Left renal cortex interstitium (tissue), 4 donors: Measurements from ENCODE around the gene TMEM63B. TPM values are rescaled to one million over a fixed set of nuclear protein-coding genes. Genes with fewer than 3 reads are reported as not detected.
"Not testable (repeated sequence)": the region's sequence is repeated elsewhere in the genome, so short reads cannot be mapped to it uniquely, and the experiment has no call there.

Experiments used
- DNase-seq, 4 donors: peaks; one replicate each; pipeline ENCODE4 v3.0.0-alpha.2; 2013; ENCODE audit warnings: low read depth in 4 of 4, low spot score in 2 of 4, missing footprints in 1 of 4
- polyA plus RNA-seq, 4 donors: library from polyadenylated mRNA; unstranded; fragments of 120-200 nt; gene quantifications; one replicate each; pipeline ENCODE4 v1.2.1, GENCODE V29; 2013; ENCODE audit not compliant: insufficient read length in 4 of 4

The TMEM63B gene
- polyA plus RNA-seq, 4 donors = 28.7 to 42.4 (median 33.0) TPM

DNA sequence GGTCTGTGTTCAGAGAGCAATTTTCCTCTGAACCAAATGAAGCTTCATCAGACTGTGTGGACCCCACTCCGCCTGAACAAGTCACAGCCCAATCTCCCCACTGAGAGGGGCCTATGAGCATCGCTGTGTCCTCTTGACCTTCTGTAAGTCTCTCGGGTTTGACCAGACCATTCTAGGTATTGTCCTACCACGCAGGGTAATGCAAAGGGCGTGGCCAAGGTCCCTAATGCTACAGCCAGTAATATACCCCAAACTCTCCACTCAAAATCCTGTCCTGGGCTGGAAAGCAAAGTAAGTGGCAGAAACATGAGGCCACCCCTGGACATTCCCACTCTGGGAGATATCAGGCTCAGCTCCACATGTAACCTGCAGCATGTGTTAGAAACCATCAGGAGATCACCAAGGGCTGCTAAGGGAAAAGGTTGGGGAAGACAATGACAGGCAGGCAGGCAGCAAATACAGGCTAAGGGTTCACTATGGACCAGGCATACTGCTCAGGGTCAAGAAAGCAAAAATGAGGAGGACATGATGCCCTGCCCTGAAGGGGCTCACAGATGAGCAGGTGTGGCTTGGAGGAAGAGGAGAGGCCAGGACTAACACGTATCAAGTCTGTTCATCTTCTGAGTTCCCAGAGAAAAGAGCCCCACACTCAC, 33.5 kb upstream of the TMEM63B start:
- no peak for DNase-seq

DNA sequence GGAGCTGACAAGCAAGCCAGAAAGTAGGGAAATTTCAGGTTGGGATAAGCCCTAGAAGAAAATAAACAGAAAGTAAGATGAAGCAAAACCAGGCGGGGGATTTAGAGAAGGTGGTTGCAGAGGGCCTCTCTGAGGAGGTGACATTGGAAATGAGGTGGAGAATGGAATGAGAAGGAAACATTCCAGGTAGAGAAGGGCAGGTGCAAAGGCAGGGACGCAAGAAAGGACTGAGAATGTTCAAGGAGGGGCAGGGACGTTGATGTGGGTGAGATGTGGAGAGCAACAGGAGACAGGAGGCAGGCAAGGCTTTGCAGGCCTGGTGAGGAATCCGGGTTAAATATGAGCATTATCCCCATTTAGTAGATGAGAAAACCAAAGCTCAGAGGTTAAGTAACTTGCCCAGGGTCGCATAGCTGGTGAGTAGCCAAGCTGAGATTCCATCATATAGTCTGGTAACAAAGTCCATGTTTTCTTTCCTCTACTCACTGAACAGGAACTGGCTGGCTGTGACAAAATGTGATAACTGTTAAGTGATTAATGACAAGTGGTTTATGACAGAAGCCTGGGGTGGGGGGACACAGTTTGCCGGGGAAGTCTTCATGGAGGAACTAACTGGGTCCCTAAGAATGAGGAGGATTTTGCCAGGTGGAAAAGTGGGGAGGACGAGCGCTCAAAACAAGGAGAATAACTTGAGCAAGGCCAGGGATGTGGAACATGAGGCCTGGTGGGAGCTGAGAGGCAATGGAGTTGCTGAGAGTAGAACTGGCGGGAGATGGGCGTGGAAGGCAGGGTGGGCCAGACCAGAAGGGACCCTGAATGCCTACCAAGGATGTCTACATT, 32.7 kb upstream of the TMEM63B start:
- DNase-seq = no peak

DNA sequence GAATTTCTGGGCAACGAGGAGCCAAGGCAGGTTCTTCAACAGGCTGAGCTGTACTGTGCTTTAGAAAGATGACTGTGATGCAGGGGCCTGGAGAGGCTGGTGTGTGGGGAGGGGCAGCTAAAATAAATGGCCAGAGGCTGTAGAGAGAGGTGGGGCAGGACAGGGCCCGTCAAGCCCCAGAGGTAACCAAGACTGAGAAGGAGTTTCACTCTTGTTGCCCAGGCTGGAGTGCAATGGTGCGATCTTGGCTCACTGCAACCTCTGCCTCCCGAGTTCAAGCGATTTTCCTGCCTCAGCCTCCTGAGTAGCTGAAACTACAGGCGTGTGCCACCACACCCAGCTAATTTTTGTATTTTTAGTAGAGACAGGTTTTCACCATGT, 32.1 kb upstream of the TMEM63B start:
- DNase-seq = not testable (repeated sequence)

DNA sequence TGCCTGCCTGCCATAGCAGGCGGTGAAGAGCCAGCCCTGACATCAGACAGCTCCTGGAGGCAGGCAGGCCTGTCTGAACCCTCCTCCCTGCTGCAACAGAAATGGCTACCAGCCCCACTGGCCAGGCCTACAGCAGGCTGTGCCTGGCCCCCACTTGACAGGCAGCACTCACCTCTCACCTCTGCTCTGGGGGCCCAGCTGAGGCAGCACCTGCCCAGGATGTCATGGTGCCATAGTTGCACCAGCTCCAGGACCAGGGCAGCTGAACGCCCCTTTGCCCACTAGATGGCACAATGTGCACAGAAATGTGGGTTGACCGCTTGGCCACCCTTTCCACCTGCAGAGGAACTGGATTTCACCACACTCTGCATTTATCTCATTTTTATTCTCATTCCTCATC, 30.7 kb upstream of the TMEM63B start:
- DNase-seq = no peak

DNA sequence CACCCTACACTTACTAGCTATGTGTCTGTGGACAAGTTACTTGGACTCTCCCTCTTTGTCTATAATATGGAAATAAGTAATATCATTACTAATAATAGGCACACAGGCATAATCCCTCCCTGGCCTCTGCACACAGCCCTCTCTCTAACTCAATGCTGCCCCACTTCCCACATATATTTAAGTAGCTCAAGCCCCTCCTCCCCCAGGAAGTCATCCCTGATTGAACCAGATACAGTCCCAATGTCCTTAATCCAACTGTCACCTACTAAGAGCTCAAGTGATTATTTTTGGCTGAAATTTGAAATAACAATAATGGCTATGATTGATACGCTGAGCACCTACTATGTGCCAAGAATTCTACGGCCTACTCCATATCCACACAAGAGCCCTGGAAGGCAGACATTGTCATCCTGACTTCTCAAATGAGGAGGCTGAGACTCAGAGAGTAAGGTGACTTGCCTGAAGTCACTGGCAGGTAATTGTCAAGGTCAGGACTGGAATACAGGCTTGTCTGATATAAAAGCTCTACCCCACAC, 29.5 kb upstream of the TMEM63B start:
- DNase-seq = no peak

DNA sequence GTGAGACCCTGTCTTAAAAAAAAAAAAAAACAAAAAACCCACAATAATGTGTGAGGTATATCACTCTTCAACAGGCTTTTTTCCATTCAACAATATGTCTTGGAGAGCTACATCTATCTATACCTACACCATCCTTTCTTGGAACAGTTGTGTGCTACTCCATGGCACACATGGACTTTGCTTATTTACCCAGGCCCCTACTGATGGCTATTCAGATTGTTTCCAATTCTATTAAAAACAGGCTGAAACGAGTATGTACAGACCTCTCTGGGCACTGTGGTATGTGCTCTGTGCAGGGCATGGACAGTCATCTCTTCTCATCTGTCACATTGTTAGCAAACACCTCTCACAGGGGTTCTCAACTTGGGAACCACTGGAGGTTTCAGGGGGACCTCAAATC, 28.2 kb upstream of the TMEM63B start:
- no peak for DNase-seq

DNA sequence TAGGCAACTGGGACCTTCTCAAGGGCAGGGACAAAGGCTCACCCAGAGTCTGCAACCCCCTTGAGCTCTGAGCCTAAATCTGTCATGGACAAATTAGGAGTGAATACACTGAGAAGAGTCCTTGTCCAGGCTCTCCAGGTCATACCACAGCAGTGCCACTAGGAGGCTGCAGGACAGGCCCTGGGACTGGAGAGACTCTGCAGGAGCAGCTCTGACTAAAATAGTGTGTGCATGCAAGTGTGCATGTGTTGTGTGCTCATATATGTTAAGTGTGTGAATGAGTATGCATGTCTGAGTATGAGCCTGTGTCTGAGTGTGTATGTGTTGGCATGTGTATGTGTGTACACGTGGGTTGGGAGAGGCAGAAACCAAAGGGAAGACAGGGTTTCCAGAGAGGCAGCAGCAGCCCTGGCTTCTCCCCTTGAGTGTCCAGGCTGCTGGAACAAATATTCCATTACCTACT, 27.2 kb upstream of the TMEM63B start:
- DNase-seq = no peak

DNA sequence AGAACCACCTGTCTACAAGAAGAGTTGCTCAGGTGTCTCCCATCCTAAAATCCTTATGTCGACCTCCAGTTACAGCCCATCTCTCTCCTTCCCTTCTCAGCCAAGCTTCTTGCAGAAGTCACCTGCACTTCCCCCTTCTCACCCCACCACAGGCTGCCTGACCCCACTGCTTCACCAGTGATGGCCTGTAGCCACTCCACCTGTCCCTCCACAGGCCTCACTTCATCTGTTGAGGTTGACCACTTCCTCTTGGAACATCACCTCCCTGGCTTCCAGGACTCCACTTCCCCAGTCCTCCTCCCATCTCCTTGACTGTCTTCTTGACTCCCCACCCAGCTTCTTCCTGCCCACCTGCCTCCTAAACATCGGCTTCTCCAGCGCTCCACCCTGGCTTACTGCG, 25.5 kb upstream of the TMEM63B start:
- no peak for DNase-seq

DNA sequence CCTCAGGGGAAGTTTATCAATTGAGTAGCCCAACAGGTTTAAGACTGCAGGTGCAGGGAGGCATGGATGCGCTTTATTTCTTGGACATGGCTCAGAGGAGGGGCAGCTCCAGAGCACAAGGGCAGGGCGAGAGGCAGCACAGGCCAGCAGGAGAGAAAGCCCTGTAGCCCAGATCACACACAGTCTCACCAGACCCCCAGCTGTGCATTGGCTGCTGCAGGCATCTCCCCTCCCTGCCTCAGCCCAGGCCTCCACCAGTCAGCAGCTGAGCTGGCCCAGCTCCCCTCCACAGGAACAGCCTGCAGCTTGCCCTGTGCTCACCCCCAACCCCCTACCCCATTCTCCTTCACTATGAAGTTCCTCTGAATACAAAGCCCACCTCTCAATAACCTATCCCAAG, 24.8 kb upstream of the TMEM63B start:
- no peak for DNase-seq

DNA sequence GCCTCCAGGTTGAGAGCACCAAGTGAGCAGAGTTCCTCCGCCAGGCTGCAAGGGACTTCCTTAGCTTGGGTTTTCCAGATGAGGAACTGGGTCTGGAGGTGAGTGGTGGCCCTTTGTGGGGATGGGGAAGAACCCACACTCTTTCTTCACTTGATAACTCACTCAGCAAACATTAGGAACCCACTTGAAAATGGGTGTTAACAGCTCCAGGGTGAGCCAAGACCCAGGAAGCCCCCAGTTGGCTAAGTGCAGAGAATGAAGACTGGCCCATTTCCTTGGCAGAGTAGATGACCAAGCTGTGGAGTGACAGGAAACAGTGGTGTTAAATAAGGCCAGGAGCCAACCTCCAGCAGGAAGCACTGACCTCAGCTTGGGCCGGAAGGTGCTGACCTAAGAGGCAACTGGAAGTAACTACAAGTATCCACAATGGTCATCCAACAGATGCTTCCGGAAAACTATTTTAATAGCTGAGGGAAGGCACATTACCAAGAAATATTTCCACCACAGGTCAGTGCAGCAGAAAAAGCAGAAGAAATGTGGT, 22.8 kb upstream of the TMEM63B start:
- no peak for DNase-seq

DNA sequence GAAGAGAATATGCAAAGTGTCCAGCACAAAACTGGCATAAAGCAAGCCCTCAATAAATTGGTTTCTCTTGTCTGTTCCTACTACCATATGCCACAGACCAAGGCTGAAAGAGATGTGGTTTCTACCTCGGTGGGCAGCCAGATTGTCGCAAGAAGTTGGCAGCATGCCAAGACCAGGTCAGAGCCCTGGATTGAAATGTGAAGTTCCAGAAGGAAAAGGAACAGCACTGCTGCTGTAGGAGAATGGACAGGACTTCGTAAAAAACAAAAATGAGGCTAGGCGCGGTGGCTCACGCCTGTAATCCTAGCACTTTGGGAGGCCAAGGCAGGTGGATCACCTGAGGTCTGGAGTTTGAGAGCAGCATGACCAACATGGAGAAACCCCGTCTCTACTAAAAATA, 22.2 kb upstream of the TMEM63B start:
- no peak for DNase-seq

DNA sequence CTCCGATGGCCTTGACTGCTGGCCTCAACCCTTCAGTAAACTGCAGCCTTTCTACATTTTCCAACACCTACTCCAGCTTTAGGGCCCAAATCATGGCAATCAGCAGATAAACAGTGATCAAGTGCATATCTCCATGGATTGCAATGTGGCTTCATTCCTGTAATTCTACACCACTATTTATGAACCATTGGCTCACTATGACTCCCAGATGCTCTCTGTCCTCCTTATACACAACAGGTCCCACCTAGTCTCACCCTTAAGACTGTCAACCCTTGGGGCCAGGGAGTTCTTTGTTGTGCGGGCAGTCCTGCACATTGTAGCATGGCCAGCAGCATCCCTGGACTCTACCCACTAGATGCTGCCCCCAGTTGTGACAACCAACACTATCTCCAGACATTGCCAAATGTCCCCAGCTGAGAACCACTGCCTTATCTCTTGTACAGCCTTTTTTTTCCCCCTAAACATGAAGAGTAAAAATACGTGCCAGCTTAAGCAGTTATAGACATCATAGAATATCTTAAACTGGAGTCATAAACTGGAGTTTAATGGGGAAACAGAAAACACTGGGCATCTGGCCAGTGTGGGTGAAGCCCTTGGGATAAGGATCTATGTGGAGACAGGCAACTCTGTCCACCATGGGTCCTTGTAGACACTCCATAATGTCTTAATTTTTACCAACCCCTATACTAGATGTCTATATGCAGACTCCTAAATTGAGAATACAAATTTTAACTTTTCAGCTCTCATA, 21.2 kb upstream of the TMEM63B start:
- DNase-seq = no peak

DNA sequence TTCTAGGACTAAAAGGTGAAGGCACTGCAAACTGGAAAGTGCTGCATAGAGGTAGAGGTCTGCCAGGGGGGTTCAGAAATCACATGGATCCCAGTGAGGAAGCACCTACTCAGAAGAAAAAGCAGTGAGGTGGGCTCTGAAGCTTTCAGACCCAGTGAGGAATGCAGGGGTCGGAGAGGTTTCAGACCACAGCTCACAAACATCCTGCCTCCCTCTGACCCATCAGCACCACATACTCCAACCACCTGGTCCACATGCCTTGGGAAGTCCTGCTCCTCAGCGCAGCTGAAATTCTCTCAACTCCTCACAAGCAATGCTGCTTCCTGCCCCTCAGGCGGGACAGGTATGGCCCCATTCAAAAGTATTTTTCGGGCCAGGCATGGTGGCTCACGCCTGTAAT, 20.3 kb upstream of the TMEM63B start:
- no peak for DNase-seq

DNA sequence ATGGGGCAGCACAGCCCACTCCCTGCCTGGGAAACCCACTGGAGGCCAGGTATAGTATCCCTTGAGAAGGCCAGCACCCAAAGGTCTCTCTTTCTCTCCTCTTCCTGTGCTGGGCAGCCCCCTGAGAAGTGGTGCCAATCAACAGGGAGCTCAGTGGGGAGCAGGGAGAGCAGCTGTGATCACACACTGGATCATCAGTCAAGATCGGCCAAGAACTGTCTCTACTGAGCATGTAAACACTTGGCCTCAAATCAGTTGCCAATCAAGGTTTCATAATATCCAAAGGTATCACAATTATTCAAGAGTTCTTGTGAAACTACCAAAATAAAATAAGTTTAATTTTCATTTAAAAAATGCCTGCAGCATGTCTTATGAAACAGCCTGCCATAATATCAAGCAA, 18.9 kb upstream of the TMEM63B start:
- DNase-seq = no peak

DNA sequence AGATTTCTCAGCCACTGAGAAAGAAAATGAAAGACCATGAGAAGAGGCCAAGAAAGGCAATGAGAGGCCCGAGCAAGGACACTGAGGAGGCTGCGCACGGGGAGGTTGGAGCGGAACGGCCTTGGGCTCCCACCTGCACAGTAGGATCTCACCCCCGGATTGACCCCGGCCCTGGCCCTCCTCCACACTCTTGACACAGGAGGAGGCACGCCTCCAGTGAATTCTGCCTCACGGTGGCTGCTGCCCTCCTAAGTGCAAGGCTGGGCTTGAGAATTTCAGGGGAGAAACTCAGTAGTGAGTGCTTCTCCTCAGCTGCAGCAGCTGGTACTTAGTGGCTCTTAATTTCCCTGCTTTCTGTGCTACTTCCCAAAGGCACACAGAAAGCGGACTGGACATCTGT, 18.1 kb upstream of the TMEM63B start:
- no peak for DNase-seq

DNA sequence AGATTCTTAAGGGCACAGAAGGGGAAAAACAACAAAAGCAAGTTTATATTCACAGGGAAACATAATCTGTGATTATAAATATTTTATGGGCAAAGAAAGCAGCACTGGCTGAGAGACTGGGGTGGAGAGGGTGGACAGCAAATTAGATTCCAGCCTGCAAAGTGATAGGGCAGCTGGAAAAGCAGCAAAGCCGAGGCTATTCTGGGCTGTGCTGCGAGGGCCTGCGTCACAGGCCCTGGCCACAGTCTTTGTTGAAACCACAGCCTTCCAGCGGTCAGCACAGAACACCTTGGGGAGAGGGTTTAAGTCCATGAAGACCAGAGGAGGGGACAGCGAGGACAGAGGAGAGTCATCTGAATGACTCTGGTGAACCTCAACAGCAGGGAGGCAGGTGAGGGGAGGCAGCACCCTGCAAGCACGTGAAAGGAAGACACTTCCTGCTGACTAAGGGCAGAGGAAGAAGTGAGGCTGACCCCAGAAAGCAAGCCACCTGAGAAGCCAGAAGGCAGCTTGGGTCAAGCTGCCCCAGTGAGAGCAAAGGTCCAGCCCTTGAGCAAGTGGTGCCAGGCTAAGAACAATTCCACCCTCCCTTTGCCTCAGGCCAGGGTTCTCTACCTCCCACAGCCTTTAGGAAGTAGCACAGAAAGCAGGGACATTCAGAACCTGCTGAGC, 17.2 kb upstream of the TMEM63B start:
- DNase-seq = no peak

DNA sequence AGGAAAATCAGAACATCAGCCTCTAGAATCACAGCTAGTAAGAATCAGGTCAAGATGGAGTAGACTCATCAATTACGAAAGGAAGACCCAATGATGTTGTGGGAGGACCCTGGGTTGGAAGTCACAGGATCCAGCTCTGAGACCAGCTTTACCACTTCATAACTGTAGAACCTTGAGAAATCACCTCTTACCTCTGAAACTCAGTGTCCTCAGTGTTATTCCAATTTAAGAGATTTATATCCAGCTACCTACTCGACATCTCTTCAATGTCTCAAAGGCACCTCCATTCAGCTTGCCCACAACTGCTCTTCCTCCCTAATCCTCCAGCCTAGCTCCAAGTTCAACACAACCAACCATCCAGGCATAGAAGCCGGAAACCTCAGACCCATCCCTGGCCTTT, 16.4 kb upstream of the TMEM63B start:
- DNase-seq = no peak

DNA sequence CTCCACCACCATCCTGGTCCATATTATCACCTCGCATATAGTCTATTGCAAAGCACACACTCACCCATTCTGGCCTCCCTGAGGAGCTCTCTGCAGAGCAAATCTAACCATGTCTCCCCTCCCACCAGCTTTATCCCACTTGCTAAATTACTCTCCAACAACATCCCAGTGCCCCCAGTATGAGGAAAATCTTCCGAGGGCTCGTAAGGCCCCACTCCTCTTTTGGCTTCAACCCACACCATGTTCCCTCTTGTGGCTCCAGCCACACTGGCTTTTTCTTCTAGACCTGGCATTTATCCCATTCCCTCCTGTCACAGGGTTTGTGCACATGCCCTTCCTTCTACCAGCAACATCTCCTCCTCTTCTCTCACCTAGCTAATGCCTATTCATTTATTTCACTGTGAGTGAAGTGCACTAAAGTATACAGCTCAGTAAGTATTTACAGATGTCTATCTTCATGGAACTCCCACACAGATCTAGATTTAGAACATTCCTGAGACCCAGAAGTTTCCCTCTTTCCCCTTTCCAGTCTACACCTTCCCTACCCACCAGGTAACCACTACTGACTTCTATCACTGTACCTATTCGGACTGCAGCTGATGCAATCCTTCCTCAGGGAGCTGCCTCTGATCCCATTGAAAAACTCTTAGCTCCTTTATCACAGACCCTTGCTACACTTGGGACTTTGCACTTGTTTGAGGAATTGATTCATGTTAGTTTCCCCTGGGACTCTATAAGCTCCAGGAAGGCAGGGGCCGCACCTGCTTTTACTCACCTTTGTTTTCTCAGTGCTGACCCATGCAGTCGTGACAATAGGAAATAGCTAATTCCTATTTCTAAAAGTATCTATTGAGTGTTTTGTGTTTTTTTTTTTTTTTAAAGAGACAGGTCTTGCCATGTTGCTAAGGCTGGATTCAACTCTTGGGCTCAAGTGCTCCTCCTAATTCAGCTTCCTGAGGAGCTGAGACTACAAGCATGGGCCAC, 15.6 kb upstream of the TMEM63B start:
- DNase-seq = no peak

DNA sequence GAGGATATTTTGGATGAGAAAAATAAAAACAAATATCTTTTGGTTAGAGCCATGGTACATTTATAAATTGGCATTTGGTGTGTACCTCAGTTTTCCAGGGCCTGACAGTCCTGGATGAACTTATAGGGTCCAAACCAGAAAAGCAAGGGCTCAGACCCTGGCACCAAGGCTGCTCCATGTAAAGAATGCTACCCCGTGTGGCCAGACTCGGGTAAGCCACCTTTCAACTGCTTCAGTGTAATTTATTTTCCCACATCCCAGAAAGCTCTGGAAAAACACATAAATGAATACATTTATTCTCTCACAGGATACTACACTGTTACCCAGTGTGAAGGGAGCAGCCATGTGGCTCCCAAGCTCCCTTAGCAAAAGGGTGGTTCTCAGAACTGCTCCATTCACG, 13.9 kb upstream of the TMEM63B start:
- DNase-seq = no peak
